ENCODE data around the gene CDKN2AIP.
A peak's percentile ranks its signal among the peaks of the same experiment; 100 is the strongest.
"Not testable (repeated sequence)": the region's sequence is repeated elsewhere in the genome, so short reads cannot be mapped to it uniquely, and the experiment has no call there.

CDKN2AIP gene

DNA sequence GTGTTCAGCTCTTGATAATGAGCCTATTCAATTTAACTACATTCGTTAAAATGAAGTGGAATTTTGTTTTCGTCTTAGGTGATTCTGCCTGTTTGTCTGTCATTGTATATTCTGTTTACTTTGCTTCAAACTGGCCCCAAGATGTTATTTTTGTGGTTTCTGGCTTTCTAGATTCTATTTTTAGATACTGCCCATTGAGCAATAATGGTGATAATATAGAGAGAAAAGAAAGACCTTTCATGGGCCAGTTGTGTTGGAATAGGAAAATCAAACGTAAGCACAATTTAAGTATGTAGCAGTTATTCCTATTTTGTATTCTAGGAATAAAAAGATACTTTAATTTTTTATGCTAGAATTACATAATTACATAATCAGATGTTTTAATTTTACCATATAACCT, 4.0 kb downstream of the CDKN2AIP start:
- no peak for DNase-seq (ENCODE audit: low spot score)

DNA sequence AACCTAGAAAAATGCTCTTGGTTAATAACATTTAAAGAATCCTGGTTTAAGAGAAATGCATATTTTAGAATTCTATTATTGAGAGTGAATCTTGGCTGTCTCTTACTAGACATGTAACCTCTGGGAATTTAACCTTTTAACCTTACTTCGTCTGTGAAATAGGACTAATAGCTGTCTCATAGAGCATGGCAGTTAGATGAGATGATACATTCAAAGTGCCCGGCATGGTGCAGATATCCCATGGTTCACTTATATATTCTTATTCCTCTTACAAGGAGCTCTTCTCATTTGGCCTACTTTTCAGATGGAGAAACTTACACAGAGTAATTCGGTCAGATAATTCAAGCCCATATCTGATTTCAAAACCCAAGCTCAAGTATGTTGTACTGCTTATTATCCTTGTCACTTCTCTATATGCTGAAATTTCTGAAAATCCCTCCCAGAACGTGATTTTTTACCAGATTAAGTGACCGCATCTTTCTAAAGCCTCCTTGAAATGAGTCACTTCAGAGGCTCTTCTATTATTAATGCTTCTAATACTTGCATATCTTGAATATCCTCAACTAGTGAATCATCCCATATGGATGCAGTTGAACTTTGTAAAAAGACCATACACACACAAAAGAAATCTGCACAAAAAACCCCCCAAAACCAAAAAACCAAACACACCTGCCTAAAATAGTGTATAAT, 4.9 kb downstream of the CDKN2AIP start:
- DNase-seq (ENCODE audit: low spot score) = no peak

DNA sequence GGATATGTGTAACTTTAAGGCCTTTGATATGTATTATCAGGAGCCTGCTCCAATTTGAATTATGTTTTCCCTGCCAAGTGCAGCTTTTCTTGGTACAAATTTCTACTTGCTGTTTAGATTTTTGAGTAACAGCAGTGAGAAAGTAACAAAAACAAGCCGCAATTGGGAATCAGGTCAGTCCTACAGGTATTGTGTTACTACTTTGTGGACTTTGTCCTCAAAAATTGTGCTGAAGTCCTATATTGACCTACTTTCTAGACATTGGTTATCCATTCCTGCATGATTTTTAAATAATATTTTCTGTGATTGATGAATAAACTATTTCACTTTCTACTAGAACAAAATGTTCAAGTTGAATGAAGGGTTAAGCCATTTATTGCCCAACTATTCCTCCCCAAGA, 5.7 kb downstream of the CDKN2AIP start:
- no peak for DNase-seq (ENCODE audit: low spot score)

DNA sequence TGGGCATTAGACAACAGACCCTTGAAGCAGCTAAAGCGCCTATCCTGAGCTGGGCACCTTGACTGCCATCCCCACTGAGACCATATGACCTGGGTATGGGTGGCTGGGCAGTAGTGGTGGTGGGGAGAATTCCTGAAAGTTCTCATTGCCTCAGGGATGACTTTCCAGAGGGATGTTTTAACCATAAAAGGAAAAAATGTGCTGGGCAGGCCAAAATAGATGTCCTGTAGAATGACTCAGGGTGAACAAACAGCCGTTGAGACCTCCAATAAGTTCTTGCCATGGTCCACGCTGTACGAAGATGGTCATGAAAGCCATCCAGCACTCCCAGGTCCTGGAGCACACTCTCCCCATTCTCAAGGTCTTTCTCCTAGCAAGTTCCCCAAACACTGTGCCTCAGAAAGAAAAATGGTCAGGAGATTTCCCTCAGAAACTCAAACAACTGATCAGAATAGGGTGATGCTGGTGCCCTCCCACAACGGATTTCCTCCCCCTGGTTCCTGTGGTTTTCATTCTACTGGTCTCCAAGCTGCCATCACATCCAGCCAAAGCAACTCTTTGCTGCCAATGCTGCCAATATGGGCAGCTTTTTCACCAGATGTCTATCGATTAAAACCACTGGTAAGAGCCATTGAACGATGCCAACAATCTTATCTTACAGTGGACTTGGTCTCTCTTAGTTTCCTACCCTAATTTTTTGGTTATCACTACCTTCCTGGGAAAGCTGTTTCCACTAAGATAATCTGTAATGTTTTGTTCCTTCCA, 11.2 kb downstream of the CDKN2AIP start:
- DNase-seq (ENCODE audit: low spot score) = no peak

DNA sequence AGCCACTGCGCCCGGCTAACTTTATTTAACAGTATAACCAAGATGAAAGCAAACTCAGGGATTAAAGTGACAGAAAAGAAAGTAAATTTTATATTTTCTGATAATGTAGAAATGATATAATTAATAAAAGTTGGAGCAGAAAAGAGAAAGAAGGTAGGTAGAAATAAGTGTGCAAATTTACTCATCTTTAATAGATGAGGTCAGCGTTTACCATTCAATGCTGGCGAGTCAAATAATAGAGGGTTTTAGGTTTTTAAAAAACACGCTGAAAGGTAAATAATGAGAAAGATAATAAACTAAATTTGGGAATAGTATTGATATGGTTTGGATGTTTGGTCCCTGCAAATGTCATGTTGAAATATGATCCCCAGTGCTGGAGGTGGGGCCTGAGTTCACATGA, 13.6 kb downstream of the CDKN2AIP start:
- DNase-seq (ENCODE audit: low spot score) = no peak

DNA sequence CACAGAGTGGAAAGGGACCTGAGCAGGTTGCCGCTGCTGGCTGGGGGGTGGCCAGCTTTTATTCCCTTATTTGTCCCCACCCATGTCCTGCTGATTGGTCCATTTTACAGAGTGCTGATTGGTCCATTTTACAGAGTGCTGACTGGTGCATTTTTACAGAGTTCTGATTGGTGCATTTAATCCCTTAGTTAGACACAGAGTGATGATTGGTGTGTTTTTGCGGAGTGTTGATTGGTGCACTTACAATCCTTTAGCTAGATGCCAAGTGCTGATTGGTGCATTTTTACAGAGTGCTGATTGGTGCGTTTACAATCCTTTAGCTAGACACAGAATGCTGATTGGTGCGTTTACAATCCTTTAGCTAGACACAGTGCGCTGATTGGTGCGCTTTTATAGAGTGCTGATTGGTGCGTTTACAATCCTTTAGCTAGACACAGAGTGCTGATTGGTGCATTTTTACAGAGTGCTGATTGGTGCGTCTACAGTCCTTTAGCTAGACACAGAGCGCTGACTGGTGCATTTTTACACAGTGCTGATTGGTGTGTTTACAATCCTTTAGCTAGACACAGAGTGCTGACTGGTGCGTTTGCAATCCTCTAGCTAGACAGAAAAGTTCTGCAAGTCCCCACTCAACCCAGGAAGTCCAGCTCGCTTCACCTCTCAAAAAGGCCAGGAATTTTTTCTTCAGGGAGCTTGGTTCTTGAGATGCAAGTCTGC, 19.6 kb downstream of the CDKN2AIP start:
- DNase-seq (ENCODE audit: low spot score) = not testable (repeated sequence)

DNA sequence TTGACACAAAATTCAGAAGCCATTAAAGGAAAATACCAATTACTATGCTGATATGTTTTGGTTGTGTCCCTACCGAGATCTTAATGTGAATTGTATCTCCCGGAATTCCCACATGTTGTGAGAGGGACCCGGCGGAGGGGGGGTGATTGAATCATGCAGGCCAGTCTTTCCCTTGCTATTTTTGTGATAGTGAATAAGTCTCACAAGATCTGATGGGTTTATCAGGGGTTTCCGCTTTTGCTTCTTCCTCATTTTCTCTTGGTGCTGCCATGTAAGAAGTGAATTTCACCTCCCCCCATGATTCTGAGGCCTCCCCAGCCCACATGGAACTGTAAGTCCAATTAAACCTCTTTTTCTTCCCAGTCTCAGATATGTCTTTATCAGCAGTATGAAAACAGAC, 21.4 kb downstream of the CDKN2AIP start:
- not testable (repeated sequence) for DNase-seq (ENCODE audit: low spot score)

DNA sequence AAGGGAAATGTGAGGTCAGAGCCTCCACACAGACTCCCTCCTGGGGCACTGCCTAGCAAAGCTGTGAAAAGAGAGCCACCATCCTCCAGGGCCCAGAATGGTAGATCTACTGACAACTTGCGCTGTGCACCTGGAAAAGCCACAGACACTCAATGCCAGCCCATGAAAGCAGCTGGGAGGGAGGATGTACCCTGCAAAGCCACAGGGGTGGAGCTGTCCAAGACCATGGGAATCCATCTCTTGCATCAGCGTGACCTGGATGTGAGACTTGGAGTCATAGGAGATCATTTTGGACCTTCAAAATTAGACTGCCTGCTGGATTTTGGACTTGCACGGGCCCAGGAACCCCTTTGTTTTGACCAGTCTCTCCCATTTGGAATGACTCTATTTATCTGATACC, 22.8 kb downstream of the CDKN2AIP start:
- DNase-seq (ENCODE audit: low spot score) = no peak

DNA sequence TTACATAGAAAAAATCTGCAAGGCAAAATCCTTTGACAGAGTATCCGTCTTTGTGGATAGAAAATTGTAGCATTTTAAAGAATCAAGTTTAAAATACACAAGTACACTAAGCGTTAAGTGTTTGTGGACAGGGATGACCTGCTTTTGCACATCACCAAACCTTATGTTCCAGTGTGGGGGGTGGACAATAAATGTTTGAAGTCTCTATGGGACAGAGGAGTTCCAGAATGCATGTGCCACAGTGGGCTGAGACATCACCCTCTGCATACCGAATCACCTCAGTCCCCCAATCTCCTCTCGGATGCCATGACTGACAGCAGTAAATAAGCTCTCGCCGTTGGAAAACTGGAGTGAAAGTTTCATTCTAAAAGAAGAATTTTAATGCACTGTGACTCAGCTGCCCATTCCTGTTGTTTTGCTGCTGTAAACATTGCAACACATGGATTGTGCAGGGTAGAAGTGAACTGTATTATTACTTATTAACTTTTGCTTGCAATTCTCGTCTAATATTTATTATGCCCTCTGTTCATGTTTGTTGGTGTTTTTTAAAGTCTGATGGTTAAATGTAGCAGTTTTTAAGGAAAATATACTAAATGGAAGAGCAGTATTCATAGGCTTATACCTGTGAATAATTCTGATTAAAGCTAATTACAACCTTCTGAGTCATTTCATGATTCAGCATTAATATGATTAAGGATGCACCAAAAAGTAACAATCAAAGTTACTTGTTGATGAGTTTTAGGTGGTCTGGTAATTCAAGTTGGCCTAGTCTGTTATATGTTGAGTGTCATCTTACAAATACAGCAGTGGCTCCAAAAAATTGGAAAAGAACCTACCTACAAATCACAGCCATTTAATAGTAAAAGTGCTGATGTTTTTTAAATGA, 24.0 kb downstream of the CDKN2AIP start:
- no peak for DNase-seq (ENCODE audit: low spot score)

DNA sequence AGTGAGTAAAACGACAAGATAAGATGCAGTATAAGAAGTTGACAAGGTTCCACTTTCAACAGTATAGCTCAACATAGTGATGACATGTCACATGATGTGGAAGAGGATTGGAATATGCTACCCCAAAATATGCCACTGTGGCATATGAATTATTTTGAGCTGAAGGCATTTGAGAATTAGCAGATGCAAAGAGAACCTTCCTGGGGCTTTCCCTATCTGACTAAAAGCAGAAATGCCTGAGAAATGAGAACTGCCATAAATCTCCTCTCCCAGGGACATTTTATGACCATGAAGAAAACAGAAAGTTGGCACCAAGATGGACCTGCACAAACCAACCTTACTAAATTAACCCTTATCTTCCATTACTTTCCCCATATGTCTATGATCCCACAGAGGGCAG, 24.8 kb downstream of the CDKN2AIP start:
- no peak for DNase-seq (ENCODE audit: low spot score)

DNA sequence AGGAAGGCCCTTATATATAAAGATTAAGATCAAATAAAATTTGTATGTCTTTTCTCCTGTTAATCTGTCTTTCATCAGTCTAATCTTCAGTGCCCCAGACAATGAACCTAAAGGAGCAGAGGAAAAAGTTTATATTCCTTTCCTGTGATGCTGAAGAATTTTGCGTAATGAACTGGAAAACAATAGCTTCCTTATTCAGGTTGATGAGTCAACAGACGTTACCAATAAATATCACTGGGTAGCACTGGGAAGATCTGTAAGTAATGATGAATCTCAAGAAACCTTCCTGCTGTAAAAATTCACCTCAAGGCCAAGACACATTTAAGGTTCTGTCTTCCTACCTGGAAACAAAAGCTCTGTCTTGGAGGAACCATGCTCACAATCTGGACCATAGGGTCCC, 25.5 kb downstream of the CDKN2AIP start:
- no peak for DNase-seq (ENCODE audit: low spot score)

DNA sequence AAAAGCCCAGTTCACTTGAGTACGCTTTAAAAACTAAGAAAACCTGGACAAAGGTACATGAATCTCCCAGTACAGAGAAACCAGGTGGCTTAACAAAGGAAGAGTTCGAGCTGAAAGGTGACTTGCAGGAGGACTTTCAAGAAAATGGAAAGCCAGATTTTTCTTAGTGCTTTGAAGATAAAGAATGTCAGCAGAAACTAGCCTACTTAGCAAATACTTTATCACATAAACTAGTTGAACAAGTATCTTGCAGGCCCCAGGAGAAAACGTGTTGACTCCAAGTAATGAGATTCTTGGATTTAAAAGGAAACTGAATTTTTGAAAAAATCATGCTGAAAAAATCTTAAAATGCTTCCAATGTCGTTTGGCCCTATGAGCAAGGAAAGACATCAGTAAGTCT, 26.4 kb downstream of the CDKN2AIP start:
- DNase-seq (ENCODE audit: low spot score) = no peak

DNA sequence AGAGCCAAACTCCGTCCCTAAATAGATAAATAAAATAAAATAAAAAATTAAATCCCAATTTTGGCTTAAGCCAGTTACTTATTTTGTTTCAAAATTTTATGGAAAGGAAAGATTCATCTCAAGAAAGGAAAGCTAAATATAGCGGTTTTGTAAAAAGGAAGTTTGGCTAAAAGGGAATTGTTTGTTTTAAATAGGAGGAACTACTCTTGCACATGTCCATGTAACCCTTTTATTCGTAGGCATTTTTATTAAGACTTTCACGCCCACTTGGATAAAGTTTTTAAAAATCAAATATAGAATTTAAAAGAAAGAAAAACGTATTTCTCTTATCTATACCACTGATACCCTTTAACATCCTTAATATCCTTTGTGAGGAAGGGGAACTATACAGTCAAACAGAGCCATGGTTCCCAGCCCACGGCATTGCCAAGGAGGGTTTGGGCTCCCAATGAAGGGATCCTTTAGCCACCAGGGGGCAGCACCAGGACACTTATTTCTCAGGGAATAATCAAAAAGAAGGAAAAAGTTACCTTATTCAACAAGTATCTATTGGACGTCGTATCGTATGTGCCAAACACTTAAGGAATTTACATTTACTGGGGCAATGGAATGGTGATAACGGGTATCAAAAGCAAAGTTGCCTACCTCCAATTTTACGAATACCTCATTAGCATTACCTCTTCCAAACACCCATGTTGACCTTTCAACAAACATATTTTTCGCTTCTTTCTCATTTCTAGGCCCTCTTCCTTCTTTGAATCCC, 27.7 kb downstream of the CDKN2AIP start:
- peak; percentile 79 for DNase-seq (ENCODE audit: low spot score)

DNA sequence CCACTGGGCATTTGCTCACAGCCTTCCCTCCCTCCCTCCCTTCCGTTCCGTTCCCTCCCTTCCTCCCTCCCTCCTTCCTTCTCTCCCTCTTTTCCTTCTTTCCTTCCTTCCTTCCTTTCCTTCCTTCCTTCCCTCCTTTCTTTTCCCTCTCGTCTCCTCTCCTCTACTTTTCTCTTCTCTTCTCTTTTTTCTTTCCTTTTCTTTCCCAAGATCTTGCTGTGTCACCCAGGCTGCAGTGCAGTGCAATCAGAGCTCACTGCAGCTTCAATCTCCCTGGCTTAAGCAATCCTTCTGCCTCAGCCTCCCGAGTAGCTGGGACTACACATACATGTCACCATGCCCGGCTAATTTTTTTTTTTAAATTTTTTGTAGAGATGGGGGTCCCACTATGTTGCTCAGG, 33.7 kb downstream of the CDKN2AIP start:
- DNase-seq (ENCODE audit: low spot score) = no peak

DNA sequence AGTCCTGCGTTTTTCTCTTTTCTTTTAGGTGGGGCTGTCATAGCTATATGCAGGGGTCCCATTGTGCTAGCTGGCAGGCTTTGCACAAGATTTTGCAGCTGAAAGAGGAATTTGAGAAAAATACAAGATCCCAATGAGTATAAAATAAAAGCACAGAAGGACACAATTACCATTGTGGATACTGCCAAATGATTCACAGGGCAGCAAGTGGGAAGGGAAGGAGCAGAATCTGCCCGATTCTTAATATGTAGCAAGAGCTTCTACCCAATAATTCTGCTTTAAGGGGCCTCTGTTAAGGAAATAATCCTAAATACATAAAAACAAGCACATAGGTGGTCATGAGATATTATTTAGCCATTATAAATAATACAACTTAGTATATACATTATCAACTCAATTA, 34.5 kb downstream of the CDKN2AIP start:
- DNase-seq (ENCODE audit: low spot score) = no peak

DNA sequence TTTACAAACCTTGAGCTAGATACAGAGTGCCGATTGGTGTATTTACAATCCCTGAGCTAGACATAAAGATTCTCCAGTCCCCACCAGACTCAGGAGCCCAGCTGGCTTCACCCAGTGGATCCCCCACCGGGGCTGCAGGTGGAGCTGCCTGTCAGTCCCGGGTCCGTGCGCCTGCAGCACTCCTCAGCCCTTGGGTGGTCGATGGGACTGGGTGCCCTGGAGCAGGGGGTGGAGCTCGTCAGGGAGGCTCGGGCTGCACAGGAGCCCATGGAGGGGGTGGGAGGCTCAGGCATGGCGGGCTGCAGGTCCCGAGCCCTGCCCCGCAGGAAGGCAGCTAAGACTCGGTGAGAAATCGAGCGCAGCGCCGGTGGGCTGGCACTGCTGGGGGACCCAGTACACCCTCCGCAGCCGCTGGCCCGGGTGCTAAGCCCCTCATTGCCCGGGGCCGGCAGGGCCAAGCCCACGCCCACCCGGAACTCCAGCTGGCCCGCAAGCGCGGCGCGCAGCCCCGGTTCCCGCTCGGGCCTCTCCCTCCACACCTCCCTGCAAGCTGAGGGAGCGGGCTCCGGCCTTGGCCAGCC, 38.2 kb downstream of the CDKN2AIP start:
- DNase-seq (ENCODE audit: low spot score) = not testable (repeated sequence)

DNA sequence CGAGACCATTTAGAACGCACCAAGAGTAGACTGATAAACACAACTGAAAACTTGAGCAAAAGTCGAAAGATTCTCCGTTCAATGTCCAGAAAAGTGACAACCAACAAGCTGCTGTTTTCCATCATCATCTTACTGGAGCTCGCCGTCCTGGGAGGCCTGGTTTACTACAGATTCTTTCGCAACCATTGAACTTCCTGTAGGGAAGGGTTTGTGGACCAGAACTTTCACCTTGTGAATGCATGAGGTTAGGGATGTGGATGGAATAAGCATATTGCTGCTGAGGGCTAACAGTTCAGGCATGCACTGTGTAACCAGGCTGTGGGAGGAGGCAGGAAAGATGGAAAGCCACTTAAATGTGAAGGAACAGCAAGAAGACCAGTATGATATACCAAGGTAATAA, 39.6 kb downstream of the CDKN2AIP start:
- DNase-seq (ENCODE audit: low spot score) = no peak

DNA sequence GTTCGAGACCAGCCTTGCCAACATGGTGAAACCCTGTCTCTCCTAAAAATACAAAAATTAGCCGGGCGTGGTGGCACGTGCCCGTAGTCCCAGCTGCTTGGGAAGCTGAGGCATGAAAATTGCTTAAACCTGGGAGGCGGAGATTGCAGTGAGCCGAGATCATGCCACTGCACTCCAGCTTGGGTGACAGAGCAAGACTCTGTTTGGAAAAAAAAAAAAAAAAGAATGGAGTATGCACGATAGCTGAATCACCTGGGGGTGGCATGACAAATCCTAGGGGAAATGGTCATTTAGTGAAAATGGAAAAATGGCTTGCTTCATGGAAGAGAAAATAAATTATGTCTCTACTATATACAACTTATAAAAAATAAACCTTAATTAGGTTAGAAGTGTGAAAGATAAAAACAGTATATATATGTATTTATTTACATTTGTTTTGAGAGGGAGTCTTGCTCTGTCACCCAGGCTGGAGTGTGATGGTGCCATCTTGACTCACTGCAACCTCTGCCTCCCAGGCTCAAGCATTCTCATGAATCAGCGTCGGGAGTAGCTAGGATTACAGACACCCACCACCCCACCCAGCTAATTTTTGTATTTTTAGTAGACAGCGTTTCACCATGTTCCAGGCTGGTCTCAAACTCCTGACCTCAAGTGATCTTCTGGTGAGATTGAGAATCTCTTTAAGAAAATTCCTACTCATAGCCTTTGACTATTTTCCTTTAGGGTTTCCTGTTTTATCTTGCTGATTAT, 41.1 kb downstream of the CDKN2AIP start:
- no peak for DNase-seq (ENCODE audit: low spot score)

DNA sequence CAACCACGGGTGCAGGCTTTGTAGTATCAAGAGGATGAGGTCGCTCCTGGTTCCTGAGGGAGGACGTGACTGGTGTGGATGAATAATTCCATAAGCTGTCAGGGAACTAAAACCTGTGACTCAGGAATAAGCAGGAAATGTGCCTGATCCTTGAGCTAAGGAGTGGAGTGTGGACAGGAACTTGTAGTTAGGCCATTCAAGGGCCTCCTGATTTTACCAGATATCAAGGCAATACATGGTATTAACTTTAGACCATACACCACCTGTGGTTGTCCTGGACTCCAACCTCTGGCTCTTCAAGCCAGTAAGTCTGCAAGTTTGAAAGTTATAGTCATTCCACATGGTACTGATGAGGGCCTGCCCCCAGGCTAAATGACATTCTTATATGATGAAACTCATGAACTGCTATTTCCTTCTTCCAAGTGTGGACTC, 48.4 kb downstream of the CDKN2AIP start:
- DNase-seq (ENCODE audit: low spot score) = no peak

DNA sequence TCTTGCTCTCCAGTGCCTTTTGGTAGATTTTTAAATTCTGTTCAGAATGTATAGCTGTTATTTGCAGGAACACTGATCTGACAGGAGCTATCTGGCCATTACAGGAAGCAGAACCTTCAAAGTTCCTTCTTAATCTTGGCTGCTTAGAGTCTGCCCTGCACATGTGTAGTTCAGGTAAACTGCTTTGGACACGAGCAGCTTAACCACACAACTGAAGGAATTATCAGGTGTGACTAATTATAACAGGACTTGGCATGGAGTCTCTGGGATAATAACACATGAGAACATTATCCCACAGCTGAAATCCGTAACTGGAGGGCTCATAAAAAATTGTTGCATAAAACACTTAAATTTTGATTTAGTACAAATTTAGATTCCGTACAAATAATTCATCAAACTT, 48.8 kb downstream of the CDKN2AIP start:
- DNase-seq (ENCODE audit: low spot score) = no peak

Measured in CD4-positive, alpha-beta T cell treated with Interleukin-2 at 100 ng/mL for 4 hours (primary cell).